Activated T-cell treated with anti-CD3 and anti-CD28 coated beads, Interleukin-2, amount 50 U/mL, for 48 hours (primary cell): Measurements from ENCODE around the gene CDR2L.
A peak's percentile ranks its signal among the peaks of the same experiment; 100 is the strongest.

ENCODE experiments used
- DNase-seq, 2 experiments: peaks; one replicate each; pipeline ENCODE4 v3.0.0-alpha.2; 2020

CDR2L gene

GRCh38 chr17:75046407-75047289 is 59.2 kb downstream of the CDR2L start, which contains the start of the genes ATP5PD and KCTD2:
ATP5PD (minus strand) TSS chr17:75046969; CDS start chr17:75042650, 4,319 bp downstream.
KCTD2 (plus strand) TSS chr17:75047225; CDS start chr17:75047251, 26 bp downstream.
- peak; percentile 96 to 98 for DNase-seq

- peak; percentile 54 to 58 for DNase-seq
Observed at GRCh38 chr17:75047398-75048098, 60.1 kb downstream of the CDR2L start.

GRCh38 chr17:75048249-75048878 is 60.9 kb downstream of the CDR2L start:
- DNase-seq, result no peak

DNA sequence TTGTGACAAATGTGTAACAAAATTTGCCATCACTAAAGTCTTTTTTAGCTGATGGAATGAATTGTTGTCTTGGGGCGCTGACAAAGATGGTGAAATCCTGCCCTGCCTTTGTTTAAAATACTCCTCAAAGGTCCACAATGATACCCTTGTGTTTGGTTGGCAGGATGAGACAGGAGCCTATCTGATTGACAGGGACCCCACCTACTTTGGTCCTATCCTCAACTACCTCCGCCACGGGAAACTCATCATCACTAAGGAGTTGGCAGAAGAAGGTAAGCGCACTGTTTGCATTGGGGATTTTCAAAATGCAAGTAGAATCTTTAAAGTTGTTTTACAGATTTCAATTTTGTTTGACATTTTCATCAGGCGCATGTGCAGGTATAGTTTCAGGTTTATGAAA is 61.6 kb downstream of the CDR2L start:
- DNase-seq, result no peak

- DNase-seq, result no peak
Observed at GRCh38 chr17:75049706-75050105, 62.3 kb downstream of the CDR2L start.

GRCh38 chr17:75051941-75052340 is 64.5 kb downstream of the CDR2L start:
- DNase-seq, result no peak
